ENCODE results near the gene PPP1R12B. TPM values are rescaled to one million over a fixed set of nuclear protein-coding genes. Genes with fewer than 3 reads are reported as not detected.
"Not testable (repeated sequence)": the region's sequence is repeated elsewhere in the genome, so short reads cannot be mapped to it uniquely, and the experiment has no call there.

Gene PPP1R12B
- total RNA-seq, 1 experiment from 2014 or later = 13.1 TPM

DNA sequence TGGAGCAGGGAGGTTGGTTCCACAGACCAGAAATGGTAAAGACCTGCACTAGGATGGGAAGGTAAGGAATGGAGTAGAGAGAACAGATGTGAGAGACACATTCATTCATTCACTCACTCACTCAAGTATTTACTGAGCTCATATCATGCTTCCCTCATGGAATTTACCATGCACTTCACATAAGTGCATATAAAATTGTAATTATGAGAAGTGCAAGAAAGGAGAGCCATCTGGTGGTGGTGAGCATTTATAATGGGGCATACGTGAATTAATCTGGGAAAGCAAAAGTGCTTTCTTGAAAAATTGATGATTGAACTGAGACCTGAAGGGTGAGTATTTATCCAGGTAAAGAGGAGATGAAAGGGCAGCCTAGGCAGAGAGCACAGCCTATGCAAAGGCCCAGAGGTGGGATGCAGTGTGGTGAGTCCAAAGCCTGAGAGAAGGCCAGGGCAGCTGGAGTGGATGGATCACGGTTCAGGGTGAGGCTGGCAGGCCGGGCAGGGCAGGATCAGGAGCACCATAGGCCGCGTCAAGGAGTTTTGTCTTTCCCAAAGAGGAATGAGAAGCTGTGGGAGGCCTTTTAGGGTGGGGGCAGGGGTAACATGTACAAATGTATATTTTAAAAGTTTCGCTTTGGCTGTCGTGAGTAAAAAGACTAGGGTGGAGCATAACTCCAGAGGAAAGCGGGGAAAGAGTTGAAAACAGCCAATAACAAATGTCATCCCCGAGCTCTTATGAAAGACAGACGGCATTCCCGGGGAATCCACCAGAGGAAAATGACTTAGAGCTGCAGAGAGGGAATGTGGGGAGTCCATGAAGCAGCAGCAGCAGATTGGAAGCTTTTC is 266.1 kb downstream of the PPP1R12B start:
- BruUV-seq (replicated peaks); H3K4me1 ChIP-seq (ENCODE audit: control insufficient read depth, insufficient read depth, low read length); H3K36me3 ChIP-seq (ENCODE audit: control insufficient read depth, insufficient read depth, low read length); POLR2A ChIA-PET; in situ Hi-C loops (cut with HindIII; ENCODE audit: low pct_unique_long_range_greater_than_20kb, low sequenced_read_pairs); H3K4me3 ChIP-seq (ENCODE audit: low read depth in 2 of 2, low read length in 2 of 2); H3K9me3 ChIP-seq (ENCODE audit: control insufficient read depth, insufficient read depth, low read depth, low read length); H3K27ac ChIP-seq (ENCODE audit: low read length); DNase-seq (ENCODE audit: low read depth, low spot score); H3K27me3 ChIP-seq (ENCODE audit: control insufficient read depth, insufficient read depth, low read length); intact Hi-C loops (cut with micrococcal nuclease; ENCODE audit: unreplicated experiment): not testable (repeated sequence)
- CTCF ChIA-PET = interaction anchor here (0.6 kb wide), 1 partner anchor 40 kb away, joined by 4 read pairs; no protein-coding TSS in a partner anchor
- peak; percentile 59; the same call in 1 of the 2 replicates for ATAC-seq
- TF ChIP-seq, protein P1, sequence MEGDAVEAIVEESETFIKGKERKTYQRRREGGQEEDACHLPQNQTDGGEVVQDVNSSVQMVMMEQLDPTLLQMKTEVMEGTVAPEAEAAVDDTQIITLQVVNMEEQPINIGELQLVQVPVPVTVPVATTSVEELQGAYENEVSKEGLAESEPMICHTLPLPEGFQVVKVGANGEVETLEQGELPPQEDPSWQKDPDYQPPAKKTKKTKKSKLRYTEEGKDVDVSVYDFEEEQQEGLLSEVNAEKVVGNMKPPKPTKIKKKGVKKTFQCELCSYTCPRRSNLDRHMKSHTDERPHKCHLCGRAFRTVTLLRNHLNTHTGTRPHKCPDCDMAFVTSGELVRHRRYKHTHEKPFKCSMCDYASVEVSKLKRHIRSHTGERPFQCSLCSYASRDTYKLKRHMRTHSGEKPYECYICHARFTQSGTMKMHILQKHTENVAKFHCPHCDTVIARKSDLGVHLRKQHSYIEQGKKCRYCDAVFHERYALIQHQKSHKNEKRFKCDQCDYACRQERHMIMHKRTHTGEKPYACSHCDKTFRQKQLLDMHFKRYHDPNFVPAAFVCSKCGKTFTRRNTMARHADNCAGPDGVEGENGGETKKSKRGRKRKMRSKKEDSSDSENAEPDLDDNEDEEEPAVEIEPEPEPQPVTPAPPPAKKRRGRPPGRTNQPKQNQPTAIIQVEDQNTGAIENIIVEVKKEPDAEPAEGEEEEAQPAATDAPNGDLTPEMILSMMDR (IDR thresholded peaks at IDR 0.05) = peak; percentile 55; the same call in 1 of the 2 replicates

DNA sequence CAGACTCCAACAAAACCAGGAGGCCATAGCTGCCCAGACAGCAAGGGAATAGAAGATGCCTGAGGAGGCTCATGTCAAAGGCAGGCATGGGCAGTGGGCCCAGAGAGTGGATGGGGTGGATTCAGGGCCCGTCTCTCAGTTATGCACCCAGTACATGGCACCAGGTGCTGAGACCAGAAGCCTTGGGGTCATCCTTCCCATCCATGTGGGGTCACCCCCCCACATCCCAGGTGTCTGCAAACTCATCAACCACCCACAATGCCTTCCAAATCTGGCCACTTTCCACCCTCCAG is 266.7 kb downstream of the PPP1R12B start:
- CTCF ChIA-PET; H3K9me3 ChIP-seq (ENCODE audit: control insufficient read depth, insufficient read depth, low read depth, low read length); in situ Hi-C loops (cut with HindIII; ENCODE audit: low pct_unique_long_range_greater_than_20kb, low sequenced_read_pairs); intact Hi-C loops (cut with micrococcal nuclease; ENCODE audit: unreplicated experiment); H3K27ac ChIP-seq (ENCODE audit: low read length); POLR2A ChIA-PET; DNase-seq (ENCODE audit: low read depth, low spot score); H3K4me1 ChIP-seq (ENCODE audit: control insufficient read depth, insufficient read depth, low read length); H3K4me3 ChIP-seq (ENCODE audit: low read depth in 2 of 2, low read length in 2 of 2); ATAC-seq; H3K27me3 ChIP-seq (ENCODE audit: control insufficient read depth, insufficient read depth, low read length); BruUV-seq (replicated peaks); H3K36me3 ChIP-seq (ENCODE audit: control insufficient read depth, insufficient read depth, low read length): not testable (repeated sequence)

DNA sequence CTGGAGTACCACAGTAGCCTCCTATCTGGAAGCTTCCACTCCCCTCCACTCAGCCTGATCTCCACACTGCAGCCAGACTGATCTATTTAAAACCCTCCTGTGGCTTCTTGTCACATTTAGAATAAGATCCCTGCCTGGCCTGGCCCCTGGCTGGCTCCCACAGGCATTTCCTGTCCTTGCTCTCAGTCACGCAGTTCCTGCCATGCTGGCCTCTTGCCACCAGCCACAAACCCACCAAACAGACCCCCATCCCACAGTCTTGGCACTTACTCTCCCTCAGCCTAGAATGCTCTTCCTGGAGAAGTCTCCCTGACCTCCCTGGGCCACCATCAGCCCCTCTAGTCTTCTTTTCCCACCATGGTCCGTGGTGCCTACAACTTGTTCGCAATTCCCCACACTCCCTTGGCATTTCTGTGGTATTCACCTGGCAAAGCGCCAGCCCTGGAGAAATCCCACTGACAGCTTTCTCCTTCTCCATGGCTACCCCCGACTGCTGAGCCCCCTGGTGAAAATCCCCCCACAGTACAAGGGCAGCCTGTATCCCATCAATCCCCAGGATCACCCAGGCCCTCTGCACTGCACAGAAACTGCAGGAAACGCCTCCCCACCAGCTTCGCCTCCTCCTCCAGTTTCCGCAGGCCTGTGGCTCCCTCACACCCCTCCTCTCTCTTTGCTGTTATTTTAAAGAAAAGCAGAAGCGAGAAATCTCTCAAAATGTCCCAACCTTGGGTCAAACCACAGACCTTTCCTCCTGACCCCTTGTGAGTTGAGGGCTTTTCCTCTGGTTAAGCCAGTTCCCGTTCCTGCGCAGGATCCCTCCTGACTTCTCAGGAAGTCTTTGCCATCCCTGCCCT is 267.2 kb downstream of the PPP1R12B start:
- ATAC-seq (no peak), DNase-seq (ENCODE audit: low read depth, low spot score) (no peak)
- CTCF ChIA-PET = no interaction called here
- TF ChIP-seq, protein P1 (IDR thresholded peaks at IDR 0.05) = no peak
- TF ChIP-seq SIN3A (IDR thresholded peaks at IDR 0.05; ENCODE audit: borderline replicate concordance, insufficient read depth, low read depth, low read length) (no peak), TCF7L2 (IDR thresholded peaks at IDR 0.05; ENCODE audit: low read depth, low read length) (no peak), POLR2AphosphoS5 (IDR thresholded peaks at IDR 0.05; ENCODE audit: low read depth, low read length) (no peak)
- TF ChIP-seq, protein P2, sequence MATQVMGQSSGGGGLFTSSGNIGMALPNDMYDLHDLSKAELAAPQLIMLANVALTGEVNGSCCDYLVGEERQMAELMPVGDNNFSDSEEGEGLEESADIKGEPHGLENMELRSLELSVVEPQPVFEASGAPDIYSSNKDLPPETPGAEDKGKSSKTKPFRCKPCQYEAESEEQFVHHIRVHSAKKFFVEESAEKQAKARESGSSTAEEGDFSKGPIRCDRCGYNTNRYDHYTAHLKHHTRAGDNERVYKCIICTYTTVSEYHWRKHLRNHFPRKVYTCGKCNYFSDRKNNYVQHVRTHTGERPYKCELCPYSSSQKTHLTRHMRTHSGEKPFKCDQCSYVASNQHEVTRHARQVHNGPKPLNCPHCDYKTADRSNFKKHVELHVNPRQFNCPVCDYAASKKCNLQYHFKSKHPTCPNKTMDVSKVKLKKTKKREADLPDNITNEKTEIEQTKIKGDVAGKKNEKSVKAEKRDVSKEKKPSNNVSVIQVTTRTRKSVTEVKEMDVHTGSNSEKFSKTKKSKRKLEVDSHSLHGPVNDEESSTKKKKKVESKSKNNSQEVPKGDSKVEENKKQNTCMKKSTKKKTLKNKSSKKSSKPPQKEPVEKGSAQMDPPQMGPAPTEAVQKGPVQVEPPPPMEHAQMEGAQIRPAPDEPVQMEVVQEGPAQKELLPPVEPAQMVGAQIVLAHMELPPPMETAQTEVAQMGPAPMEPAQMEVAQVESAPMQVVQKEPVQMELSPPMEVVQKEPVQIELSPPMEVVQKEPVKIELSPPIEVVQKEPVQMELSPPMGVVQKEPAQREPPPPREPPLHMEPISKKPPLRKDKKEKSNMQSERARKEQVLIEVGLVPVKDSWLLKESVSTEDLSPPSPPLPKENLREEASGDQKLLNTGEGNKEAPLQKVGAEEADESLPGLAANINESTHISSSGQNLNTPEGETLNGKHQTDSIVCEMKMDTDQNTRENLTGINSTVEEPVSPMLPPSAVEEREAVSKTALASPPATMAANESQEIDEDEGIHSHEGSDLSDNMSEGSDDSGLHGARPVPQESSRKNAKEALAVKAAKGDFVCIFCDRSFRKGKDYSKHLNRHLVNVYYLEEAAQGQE (IDR thresholded peaks at IDR 0.05; ENCODE audit: insufficient read depth in 1 of 2, low read depth in 2 of 2, low read length in 1 of 2) = no peak
- in situ Hi-C loops (cut with HindIII; ENCODE audit: low pct_unique_long_range_greater_than_20kb, low sequenced_read_pairs) = no loop called here
- BruUV-seq (replicated peaks) = no TSS peak
- POLR2A ChIA-PET = no interaction called here
- H3K27me3 ChIP-seq (ENCODE audit: control insufficient read depth, insufficient read depth, low read length) = no peaks in the 10 kb centered on the region
- no peak overlapping the region for H3K27ac ChIP-seq (ENCODE audit: low read length)
- H3K4me3 ChIP-seq (ENCODE audit: low read depth in 2 of 2, low read length in 2 of 2) = no peak overlapping the region
- H3K9me3 ChIP-seq (ENCODE audit: control insufficient read depth, insufficient read depth, low read depth, low read length) = no peaks in the 10 kb centered on the region
- no peaks in the 10 kb centered on the region for H3K36me3 ChIP-seq (ENCODE audit: control insufficient read depth, insufficient read depth, low read length)
- H3K4me1 ChIP-seq (ENCODE audit: control insufficient read depth, insufficient read depth, low read length) = no peaks in the 10 kb centered on the region
- intact Hi-C loops (cut with micrococcal nuclease; ENCODE audit: unreplicated experiment) = no loop called here

All from Panc1 (cell line).